H9 (cell line): ENCODE data around the gene RHOXF2B. TPM values are rescaled to one million over a fixed set of nuclear protein-coding genes. Genes with fewer than 3 reads are reported as not detected.
"Not testable (repeated sequence)": the region's sequence is repeated elsewhere in the genome, so short reads cannot be mapped to it uniquely, and the experiment has no call there.

Source experiments
- DNase-seq: peaks from one replicate; pipeline ENCODE4 v3.0.0-alpha.2; 2017
- H2AFZ ChIP-seq: one replicate; pipeline ENCODE4 v1.6.1; 2013; ENCODE audit warnings: mild to moderate bottlenecking, low read length, control low read depth, moderate library complexity
- H2AK5ac ChIP-seq: 2 replicates; pipeline ENCODE4 v1.6.1; 2013; ENCODE audit warnings: low read length, control low read depth, mixed read lengths; ENCODE audit not compliant: insufficient read length
- H2BK120ac ChIP-seq: one replicate; pipeline ENCODE4 v1.6.1; 2013; ENCODE audit warnings: low read depth, mild to moderate bottlenecking, low read length, control low read depth, inconsistent platforms; ENCODE audit not compliant: poor library complexity, severe bottlenecking
- H2BK12ac ChIP-seq: 2 replicates; pipeline ENCODE4 v1.6.1; 2013; ENCODE audit warnings: low read length, control low read depth, mixed read lengths, low read depth; ENCODE audit not compliant: insufficient read length
- H2BK15ac ChIP-seq: 2 replicates; pipeline ENCODE4 v1.6.1; 2013; ENCODE audit warnings: low read depth, low read length, control low read depth
- H2BK20ac ChIP-seq: one replicate; pipeline ENCODE4 v1.6.1; 2013; ENCODE audit warnings: low read depth, mild to moderate bottlenecking, low read length, control low read depth, inconsistent platforms; ENCODE audit not compliant: poor library complexity, severe bottlenecking
- H2BK5ac ChIP-seq: 2 replicates; pipeline ENCODE4 v1.6.1; 2013; ENCODE audit warnings: low read length, control low read depth, mixed read lengths; ENCODE audit not compliant: insufficient read length
- H3K14ac ChIP-seq: 2 replicates; pipeline ENCODE4 v1.6.1; 2013; ENCODE audit warnings: low read length, control low read depth; ENCODE audit not compliant: insufficient read depth
- H3K18ac ChIP-seq: 2 replicates; pipeline ENCODE4 v1.6.1; 2013; ENCODE audit warnings: low read depth, mild to moderate bottlenecking, mixed read lengths, low read length, control low read depth; ENCODE audit not compliant: insufficient read length
- H3K23ac ChIP-seq: 2 replicates; pipeline ENCODE4 v1.6.1; 2013; ENCODE audit warnings: low read length, control low read depth, mixed read lengths, low read depth; ENCODE audit not compliant: insufficient read length
- H3K23me2 ChIP-seq: 2 replicates; pipeline ENCODE4 v1.6.1; 2013; ENCODE audit warnings: low read depth, mild to moderate bottlenecking, mixed read lengths, low read length, control low read depth; ENCODE audit not compliant: insufficient read length, poor library complexity, severe bottlenecking
- H3K27ac ChIP-seq: 2 replicates; pipeline ENCODE4 v1.5.1; 2013; ENCODE audit warnings: low read length, control low read depth, mixed read lengths, low read depth; ENCODE audit not compliant: insufficient read length
- H3K27me3 ChIP-seq: 2 replicates; pipeline ENCODE4 v1.6.1; 2013; ENCODE audit warnings: low read length, control low read depth, inconsistent platforms; ENCODE audit not compliant: insufficient read depth
- H3K4ac ChIP-seq: 2 replicates; pipeline ENCODE4 v1.6.1; 2013; ENCODE audit warnings: low read depth, mild to moderate bottlenecking, control low read depth, inconsistent platforms, low read length, moderate library complexity
- H3K4me1 ChIP-seq: 2 replicates; pipeline ENCODE4 v1.6.1; 2013; ENCODE audit warnings: low read length, control low read depth, inconsistent platforms; ENCODE audit not compliant: insufficient read depth
- H3K4me2 ChIP-seq: 2 replicates; pipeline ENCODE4 v1.6.1; 2013; ENCODE audit warnings: low read length, control low read depth, mixed read lengths; ENCODE audit not compliant: insufficient read length, insufficient read depth
- H3K56ac ChIP-seq: 2 replicates; pipeline ENCODE4 v1.6.1; 2013; ENCODE audit warnings: low read depth, mild to moderate bottlenecking, mixed read lengths, low read length, control low read depth; ENCODE audit not compliant: insufficient read length
- H3K79me1 ChIP-seq: 2 replicates; pipeline ENCODE4 v1.6.1; 2013; ENCODE audit warnings: low read depth, mild to moderate bottlenecking, moderate library complexity, low read length, control low read depth, inconsistent platforms; ENCODE audit not compliant: insufficient read depth, poor library complexity, severe bottlenecking
- H3K79me2 ChIP-seq: 2 replicates; pipeline ENCODE4 v1.6.1; 2013; ENCODE audit warnings: low read length, control low read depth, inconsistent platforms; ENCODE audit not compliant: insufficient read depth
- H3K9ac ChIP-seq: 2 replicates; pipeline ENCODE4 v1.6.1; 2013; ENCODE audit warnings: low read length, control low read depth, mixed read lengths; ENCODE audit not compliant: insufficient read length; ENCODE audit errors: extremely low read depth
- H3K9me3 ChIP-seq: one replicate; pipeline ENCODE4 v1.6.1; 2013; ENCODE audit warnings: low read depth, low read length, inconsistent platforms; ENCODE audit not compliant: control insufficient read depth
- H3T11ph ChIP-seq: one replicate; pipeline ENCODE4 v1.6.1; 2013; ENCODE audit warnings: mild to moderate bottlenecking, low read length, control low read depth, inconsistent platforms
- H4K20me1 ChIP-seq: one replicate; pipeline ENCODE4 v1.6.1; 2013; ENCODE audit not compliant: control insufficient read depth, insufficient read length, insufficient read depth
- H4K5ac ChIP-seq: 2 replicates; pipeline ENCODE4 v1.6.1; 2013; ENCODE audit warnings: low read depth, mild to moderate bottlenecking, mixed read lengths, low read length, control low read depth; ENCODE audit not compliant: insufficient read length
- H4K8ac ChIP-seq: replicated peaks from 2 replicates; pipeline ENCODE4 v1.6.1; 2013; ENCODE audit warnings: low read length, control low read depth, mixed read lengths, low read depth; ENCODE audit not compliant: insufficient read length
- H4K91ac ChIP-seq: 2 replicates; pipeline ENCODE4 v1.6.1; 2013; ENCODE audit warnings: low read depth, mild to moderate bottlenecking, moderate library complexity, mixed read lengths, low read length, control low read depth; ENCODE audit not compliant: insufficient read length
- H3K27ac Mint-ChIP-seq, 3 experiments: 2 replicates in 2 of 3; 3 replicates in 1 of 3; pipeline ENCODE4 v1.8.0; 2020 to 2021; ENCODE audit warnings: mixed read lengths in 3 of 3, mild to moderate bottlenecking in 1 of 3, moderate library complexity in 1 of 3
- H3K27me3 Mint-ChIP-seq: 2 replicates; pipeline ENCODE4 v1.8.0; 2021; ENCODE audit warnings: low read depth, mild to moderate bottlenecking, moderate library complexity, mixed read lengths
- H3K36me3 Mint-ChIP-seq, 3 experiments: 2 replicates in 2 of 3; 3 replicates in 1 of 3; pipeline ENCODE4 v1.8.0; 2020 to 2021; ENCODE audit warnings: low read depth in 3 of 3, mixed read lengths in 3 of 3; ENCODE audit not compliant: insufficient read depth in 1 of 3
- H3K4me1 Mint-ChIP-seq, 2 experiments: 2 replicates each; pipeline ENCODE4 v1.8.0; 2020; ENCODE audit warnings: mixed read lengths in 2 of 2
- H3K4me3 Mint-ChIP-seq, 2 experiments: 2 replicates in 1 of 2; 3 replicates in 1 of 2; pipeline ENCODE4 v1.8.0; 2020 to 2021; ENCODE audit warnings: mild to moderate bottlenecking in 2 of 2, mixed read lengths in 2 of 2, moderate library complexity in 1 of 2
- H3K9me3 Mint-ChIP-seq, 2 experiments: 2 replicates in 1 of 2; 3 replicates in 1 of 2; pipeline ENCODE4 v1.8.0; 2020; ENCODE audit warnings: mild to moderate bottlenecking in 2 of 2, mixed read lengths in 2 of 2, moderate library complexity in 1 of 2
- WGBS: extraction: QIAGEN DNeasy Blood & Tissue Kit; methylation state at CpG from one replicate; pipeline ENCODE4 v1.1.7; 2013; ENCODE audit warnings: missing lambda C conversion rate, low lambda C conversion rate, mixed read lengths; ENCODE audit not compliant: insufficient read length; ENCODE audit errors: extremely low coverage; 5-methylcytosine and 5-hydroxymethylcytosine counted together
- long read RNA-seq: library from polyadenylated mRNA; unstranded; transcript quantifications from one replicate; pipeline ENCODE4 v2.0.0, GENCODE V29; 2020
- total RNA-seq: library from RNA; stranded (reverse); gene quantifications from 2 replicates; pipeline ENCODE4 v1.2.1, GENCODE V29; 2021

RHOXF2B gene
- not detected in 2 replicates for total RNA-seq
- long read RNA-seq = 0 reads

DNA sequence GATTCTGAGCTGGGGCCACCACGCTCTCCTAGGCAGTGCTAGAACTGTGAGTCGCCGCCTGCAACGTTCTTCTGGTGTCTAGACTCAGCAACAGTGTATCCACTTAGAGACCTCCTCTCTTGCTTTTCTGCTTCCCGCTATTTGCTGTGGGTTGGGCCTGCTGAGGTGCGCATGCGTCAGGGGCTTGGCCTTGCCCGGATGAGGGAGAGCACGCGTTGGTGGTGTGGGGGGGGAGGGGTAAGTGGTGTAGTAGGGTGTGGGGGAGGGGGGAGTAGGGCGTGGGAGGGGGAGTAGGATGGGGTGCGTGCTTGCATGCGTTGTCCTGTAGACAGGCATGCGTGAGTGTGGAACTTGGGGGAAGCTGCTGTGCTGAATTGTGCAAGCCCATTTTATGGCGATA, at the start of gene RHOXF2B:
Gene RHOXF2B, minus strand, starts transcription at position 101 of the 400 bp plus-strand sequence. CDS start 138 bp downstream, outside the sequence.
- not testable (repeated sequence) for H3K9ac ChIP-seq, H3T11ph ChIP-seq, H3K23ac ChIP-seq, H3K36me3 Mint-ChIP-seq, H3K27me3 Mint-ChIP-seq, H3K4me2 ChIP-seq, H3K27ac ChIP-seq, H3K9me3 Mint-ChIP-seq, DNase-seq, H3K23me2 ChIP-seq, H3K79me1 ChIP-seq, H3K9me3 ChIP-seq, H4K20me1 ChIP-seq, H2BK20ac ChIP-seq, H2BK15ac ChIP-seq, H2BK5ac ChIP-seq, H4K91ac ChIP-seq, H2AK5ac ChIP-seq, H3K4me1 ChIP-seq, H3K27me3 ChIP-seq, H3K4me1 Mint-ChIP-seq, H3K18ac ChIP-seq, H2BK120ac ChIP-seq, H4K5ac ChIP-seq, H2AFZ ChIP-seq, H3K56ac ChIP-seq, H3K4ac ChIP-seq, H2BK12ac ChIP-seq, H3K14ac ChIP-seq, H4K8ac ChIP-seq, H3K79me2 ChIP-seq, H3K4me3 Mint-ChIP-seq, H3K27ac Mint-ChIP-seq
- WGBS = no CpG with 5 or more reads among the region's 15 CpGs
